NCI-H1105 treated with DMSO at 0.1 percent for 48 hours (cell line): ENCODE results near the gene CUL4A.
"Not testable (repeated sequence)": the region's sequence is repeated elsewhere in the genome, so short reads cannot be mapped to it uniquely, and the experiment has no call there.

Experiments used
- DNase-seq: peaks from one replicate; lab custom pipeline; 2025; lab: John Stamatoyannopoulos, UW

The CUL4A gene

GRCh38 chr13:113292021-113292862, 82.8 kb downstream of the CUL4A start:
- DNase-seq: peak; percentile 56

- no peak for DNase-seq
Observed at GRCh38 chr13:113293686-113294085, 84.3 kb downstream of the CUL4A start.

GRCh38 chr13:113295776-113296175, 86.4 kb downstream of the CUL4A start:
- no peak for DNase-seq

- peak; percentile 98 for DNase-seq
Observed at GRCh38 chr13:113296823-113297369, 87.5 kb downstream of the CUL4A start, which contains the start of gene LAMP1. Gene LAMP1 (plus strand): TSS chr13:113297239. CDS start chr13:113297435, 196 bp downstream.

- no peak for DNase-seq
Observed at GRCh38 chr13:113297370-113298042, 88.1 kb downstream of the CUL4A start.

- no peak for DNase-seq
Observed at GRCh38 chr13:113298043-113298945, 88.9 kb downstream of the CUL4A start.

GRCh38 chr13:113299951-113300350, 90.5 kb downstream of the CUL4A start:
- no peak for DNase-seq

GRCh38 chr13:113302986-113303385, 93.6 kb downstream of the CUL4A start:
- no peak for DNase-seq

GRCh38 chr13:113304121-113304520, 94.7 kb downstream of the CUL4A start:
- no peak for DNase-seq

GRCh38 chr13:113305208-113305607, 95.8 kb downstream of the CUL4A start:
- DNase-seq: peak; percentile 38

- DNase-seq: no peak
Observed at GRCh38 chr13:113307491-113307890, 98.1 kb downstream of the CUL4A start.

GRCh38 chr13:113309473-113309872, 100.1 kb downstream of the CUL4A start:
- no peak for DNase-seq

- DNase-seq: not testable (repeated sequence)
Observed at GRCh38 chr13:113314112-113314511, 104.7 kb downstream of the CUL4A start.

GRCh38 chr13:113314895-113315470, 105.6 kb downstream of the CUL4A start:
- DNase-seq: not testable (repeated sequence)

- no peak for DNase-seq
Observed at GRCh38 chr13:113315992-113316391, 106.6 kb downstream of the CUL4A start.
